Right lobe of liver (tissue), 6 donors: ENCODE measurements around the gene LRSAM1. TPM values are rescaled to one million over a fixed set of nuclear protein-coding genes. Genes with fewer than 3 reads are reported as not detected.
A peak's percentile ranks its signal among the peaks of the same experiment; 100 is the strongest.

Source experiments
- ATAC-seq, 4 donors: fragments of 200-7000 bp; cut with Tn5 transposase; one replicate each; pipeline ENCODE4 v1.9.1; 2020; ENCODE audit warnings: mild to moderate bottlenecking in 4 of 4, moderate library complexity in 4 of 4
- DNase-seq, 3 donors: peaks; one replicate each; pipeline ENCODE4 v3.0.0-alpha.2; 2020
- H3K27ac ChIP-seq, 3 donors: fragments of 200-600 bp; one replicate each; pipeline ENCODE4 v1.8.0; 2022
- H3K27me3 ChIP-seq, 2 donors: fragments of 200-600 bp; one replicate each; pipeline ENCODE4 v1.8.0; 2022
- H3K36me3 ChIP-seq, 4 donors: fragments of 200-600 bp; sonication (generic) in 1 of 4; one replicate each; pipeline versions ENCODE4 v1.5.1 to v1.8.0; 2017 to 2022; ENCODE audit warnings: control low read depth in 1 of 4
- H3K4me1 ChIP-seq, 4 donors: fragments of 200-600 bp; sonication (generic) in 1 of 4; one replicate each; pipeline versions ENCODE4 v1.5.1 to v1.8.0; 2017 to 2022; ENCODE audit warnings: control low read depth in 1 of 4
- H3K4me3 ChIP-seq, 3 donors: fragments of 200-600 bp; one replicate each; pipeline ENCODE4 v1.8.0; 2022
- H3K9me3 ChIP-seq, 4 donors: fragments of 200-600 bp; sonication (generic) in 1 of 4; one replicate each; pipeline versions ENCODE4 v1.5.1 to v1.8.0; 2017 to 2022; ENCODE audit warnings: control low read depth in 1 of 4
- CTCF ChIP-seq, 4 donors: fragments of 200-600 bp in 3 of 4; fragments of 450-650 bp in 1 of 4; IDR thresholded peaks; one replicate each; pipeline versions ENCODE4 v1.5.1 to v1.8.0; 2016 to 2022; ENCODE audit warnings: antibody characterized with exemption in 4 of 4, mild to moderate bottlenecking in 2 of 4
- POLR2A ChIP-seq: fragments of 450-650 bp; IDR thresholded peaks from one replicate; pipeline ENCODE4 v1.6.1; 2017; ENCODE audit warnings: antibody characterized with exemption, mild to moderate bottlenecking
- WGBS: methylation state at CpG from one replicate; pipeline ENCODE4 v1.1.6; 2018; ENCODE audit warnings: low coverage, low lambda C conversion rate; ENCODE audit not compliant: insufficient coverage; ENCODE audit errors: missing lambda C conversion rate; 5-methylcytosine and 5-hydroxymethylcytosine counted together
- intact Hi-C, 2 donors: fragments of 100-400 bp; cut with DNase I; formaldehyde crosslinking; loops; one replicate each; pipeline versions ENCODE4 v1.11.2 to v1.14.1; 2022
- total RNA-seq, 6 experiments: library from RNA; depleted of rRNA in 2 of 6; stranded (reverse); fragments of >200 nt in 2 of 6; fragmentation: NEBNext Ultra II Directional in 3 of 6; extraction: Animal tissue kit (Norgen Biotek cat#: 25700) in 3 of 6; gene quantifications; one replicate each; pipeline versions ENCODE4 v1.1.0 to v1.2.4, GENCODE V29; 2016 to 2023
- donor health status: DM: no; HTN: yes; CAD: no.
- donor health status: DM: no; HTN: no; CAD: no.
- donor health status: DM: no; HTN: no; CAD: no.
- donor health status: DM: no; HTN: yes; CAD: no.
- donor health status: DM: no; HTN: yes; CAD: no.

Gene LRSAM1
- total RNA-seq, 6 experiments from 2014 or later, result 9.4 to 13.3 (median 12.1) TPM

- no peaks in the 10 kb centered on the region for H3K4me1 ChIP-seq
- H3K27ac ChIP-seq, result no peak overlapping the region
- intact Hi-C loops, result loop anchor here (10.0 kb wide), 3 partner anchors 221 to 421 kb away; no protein-coding TSS in a partner anchor
- H3K36me3 ChIP-seq, result no peaks in the 10 kb centered on the region
- TF ChIP-seq POLR2A (no peak), CTCF (IDR thresholded peaks at IDR 0.05) (peak; percentile 86 to 94 (median 92))
- no peaks in the 10 kb centered on the region for H3K27me3 ChIP-seq
- no peaks in the 10 kb centered on the region for H3K9me3 ChIP-seq
- H3K4me3 ChIP-seq, result no peak overlapping the region
- WGBS, result 44% methylated on average over 6 of the region's 25 CpGs
- ATAC-seq (peak; percentile 83 to 93 (median 86)), DNase-seq (peak; percentile 83 to 84 (median 83))
These were observed 52.9 kb downstream of the LRSAM1 start for GRCh38 chr9:127503947-127504886.

- 65% methylated on average over 4 of the region's 8 CpGs for WGBS
- no peak overlapping the region for H3K27ac ChIP-seq
- no peak for TF ChIP-seq POLR2A
- no peak for TF ChIP-seq CTCF (IDR thresholded peaks at IDR 0.05)
- H3K9me3 ChIP-seq, result no peaks in the 10 kb centered on the region
- DNase-seq, result no peak
- no peak for ATAC-seq
- no peak overlapping the region for H3K4me3 ChIP-seq
- H3K36me3 ChIP-seq, result no peaks in the 10 kb centered on the region
- no peaks in the 10 kb centered on the region for H3K4me1 ChIP-seq
- intact Hi-C loops, result loop anchor here (5.0 to 10.0 kb wide), 4 partner anchors 82 to 420 kb away; no protein-coding TSS in a partner anchor
- no peaks in the 10 kb centered on the region for H3K27me3 ChIP-seq
These were observed 53.6 kb downstream of the LRSAM1 start for GRCh38 chr9:127504887-127505251.

- DNase-seq (peak in 1 of 3 donors; percentile 53), ATAC-seq (peak; percentile 30 to 41 (median 36))
- H3K27me3 ChIP-seq, result no peaks in the 10 kb centered on the region
- 95% methylated on average over 3 of the region's 16 CpGs for WGBS
- no peaks in the 10 kb centered on the region for H3K9me3 ChIP-seq
- H3K4me1 ChIP-seq, result no peaks in the 10 kb centered on the region
- H3K27ac ChIP-seq, result no peak overlapping the region
- no peak overlapping the region for H3K4me3 ChIP-seq
- intact Hi-C loops, result loop anchor here (5.0 to 10.0 kb wide), 4 partner anchors 82 to 419 kb away; no protein-coding TSS in a partner anchor
- no peaks in the 10 kb centered on the region for H3K36me3 ChIP-seq
- TF ChIP-seq CTCF (IDR thresholded peaks at IDR 0.05), result peak in 3 of 4 donors; percentile 31 to 34 (median 34)
- no peak for TF ChIP-seq POLR2A
These were observed 54.2 kb downstream of the LRSAM1 start for GRCh38 chr9:127505396-127506116.

GRCh38 chr9:127506117-127506813, 55.0 kb downstream of the LRSAM1 start:
- intact Hi-C loops, result loop anchor here (5.0 to 10.0 kb wide), 4 partner anchors 81 to 419 kb away; no protein-coding TSS in a partner anchor
- WGBS, result 82% methylated on average over 4 of the region's 12 CpGs
- no peak for ATAC-seq
- Histone ChIP-seq H3K27me3 (no peaks in the 10 kb centered on the region), H3K4me3 (no peak overlapping the region), H3K36me3 (no peaks in the 10 kb centered on the region), H3K9me3 (no peaks in the 10 kb centered on the region), H3K4me1 (no peaks in the 10 kb centered on the region), H3K27ac (no peak overlapping the region)
- TF ChIP-seq POLR2A (no peak), CTCF (IDR thresholded peaks at IDR 0.05) (no peak)
- no peak for DNase-seq
